WTC11 (cell line): ENCODE measurements around the gene CHIT1.

Source experiments
- CREB1 ChIP-seq: sonication (generic); formaldehyde crosslinking; IDR thresholded peaks from 2 replicates; pipeline ENCODE4 v1.8.0; 2023; ENCODE audit warnings: mild to moderate bottlenecking, missing genetic modification reagents
- CTCF ChIP-seq: fragments of 200-600 bp; IDR thresholded peaks from 2 replicates; pipeline ENCODE4 v1.8.0; 2022; ENCODE audit warnings: antibody characterized with exemption
- E2F4 ChIP-seq: sonication (generic); formaldehyde crosslinking; IDR thresholded peaks from 2 replicates; pipeline ENCODE4 v1.8.1; 2022; ENCODE audit warnings: low read depth, mild to moderate bottlenecking, moderate library complexity, missing genetic modification reagents, borderline replicate concordance
- E2F5 ChIP-seq: sonication (generic); formaldehyde crosslinking; IDR thresholded peaks from 2 replicates; pipeline ENCODE4 v1.8.1; 2022; ENCODE audit warnings: mild to moderate bottlenecking, moderate library complexity, missing genetic modification reagents
- GABPB1 ChIP-seq: sonication (generic); formaldehyde crosslinking; IDR thresholded peaks from 2 replicates; pipeline ENCODE4 v1.8.1; 2023; ENCODE audit warnings: mild to moderate bottlenecking, missing genetic modification reagents
- JUN ChIP-seq: sonication (generic); formaldehyde crosslinking; IDR thresholded peaks from 2 replicates; pipeline ENCODE4 v1.8.0; 2023; ENCODE audit warnings: mild to moderate bottlenecking, missing genetic modification reagents
- MAX ChIP-seq: sonication (generic); formaldehyde crosslinking; IDR thresholded peaks from 2 replicates; pipeline ENCODE4 v1.8.0; 2022; ENCODE audit warnings: mild to moderate bottlenecking, missing genetic modification reagents
- NR3C1 ChIP-seq: sonication (generic); formaldehyde crosslinking; conservative IDR thresholded peaks from 2 replicates; pipeline ENCODE4 v1.8.1; 2023; ENCODE audit warnings: low read depth, mild to moderate bottlenecking, missing genetic modification reagents
- SP1 ChIP-seq: sonication (generic); formaldehyde crosslinking; conservative IDR thresholded peaks from 2 replicates; pipeline ENCODE4 v1.8.1; 2022; ENCODE audit warnings: missing genetic modification reagents
- TEAD4 ChIP-seq: sonication (generic); formaldehyde crosslinking; IDR thresholded peaks from 2 replicates; pipeline ENCODE4 v1.8.0; 2022; ENCODE audit warnings: mild to moderate bottlenecking, missing genetic modification reagents
- USF1 ChIP-seq: sonication (generic); formaldehyde crosslinking; IDR thresholded peaks from 2 replicates; pipeline ENCODE4 v1.8.0; 2022; ENCODE audit warnings: mild to moderate bottlenecking, missing genetic modification reagents
- ZNF423 ChIP-seq: fragments of 250-450 bp; sonication (Bioruptor Pico); IDR thresholded peaks from 2 replicates; pipeline ENCODE4 v2.1.2; 2022; ENCODE audit warnings: mild to moderate bottlenecking, moderate library complexity

GRCh38 chr1:203187689-203188264 lies 41.7 kb downstream of the CHIT1 start:
- no peak for TF ChIP-seq MAX
- TF ChIP-seq CTCF = no peak
- no peak for TF ChIP-seq TEAD4 (CRISPR knock-in tag)
- no peak for TF ChIP-seq USF1
- TF ChIP-seq GABPB1 (CRISPR knock-in tag) = no peak
- no peak for TF ChIP-seq E2F4 (CRISPR knock-in tag)
- no peak for TF ChIP-seq JUN (CRISPR knock-in tag)
- no peak for TF ChIP-seq SP1 (CRISPR knock-in tag)
- TF ChIP-seq E2F5 (CRISPR knock-in tag) = no peak
- TF ChIP-seq ZNF423 (CRISPR knock-in tag) = no peak
- no peak for TF ChIP-seq CREB1 (CRISPR knock-in tag)
- TF ChIP-seq NR3C1 = no peak
